Tibial nerve (tissue), 4 donors: Measurements from ENCODE around the gene LHFPL3.

Experiments
- CTCF ChIP-seq, 5 experiments: fragments of 200-600 bp in 3 of 5; fragments of 450-650 bp in 2 of 5; sonication (generic) in 3 of 5; IDR thresholded peaks; one replicate each; pipeline ENCODE4 v1.5.1; 2016 to 2019; ENCODE audit warnings: antibody characterized with exemption in 5 of 5, mild to moderate bottlenecking in 3 of 5, moderate library complexity in 2 of 5
- EP300 ChIP-seq, 2 donors: sonication (generic); formaldehyde crosslinking; IDR thresholded peaks; one replicate each; pipeline ENCODE4 v1.6.1; 2017; ENCODE audit warnings: antibody characterized with exemption in 2 of 2, mild to moderate bottlenecking in 1 of 2
- POLR2A ChIP-seq, 2 donors: fragments of 450-650 bp; IDR thresholded peaks; one replicate each; pipeline ENCODE4 v1.6.1; 2017; ENCODE audit warnings: antibody characterized with exemption in 2 of 2, mild to moderate bottlenecking in 2 of 2, moderate library complexity in 2 of 2

GRCh38 chr7:104541897-104542296 is 213.5 kb downstream of the LHFPL3 start:
- TF ChIP-seq CTCF (IDR thresholded peaks at IDR 0.05) (no peak), POLR2A (IDR thresholded peaks at IDR 0.05) (no peak), EP300 (IDR thresholded peaks at IDR 0.05) (no peak)
